KOPT-K1 (cell line): Measurements from ENCODE around the gene FCN1.

Experiments used
- H3K27ac ChIP-seq: fragments of 200-600 bp; sonication (generic); 2 replicates; pipeline ENCODE4 v1.5.1; 2016; ENCODE audit warnings: antibody characterized with exemption, mild to moderate bottlenecking, low read depth, low read length; ENCODE audit not compliant: poor library complexity, severe bottlenecking
- H3K36me3 ChIP-seq: fragments of 200-600 bp; sonication (generic); 2 replicates; pipeline ENCODE4 v1.5.1; 2017; ENCODE audit warnings: antibody characterized with exemption, mild to moderate bottlenecking, low read length, moderate library complexity; ENCODE audit not compliant: insufficient read depth
- H3K9me3 ChIP-seq: fragments of 200-600 bp; sonication (generic); 2 replicates; pipeline ENCODE4 v1.5.1; 2017; ENCODE audit warnings: antibody characterized with exemption, low read length, mild to moderate bottlenecking; ENCODE audit not compliant: insufficient read depth, poor library complexity, severe bottlenecking

Gene FCN1

GRCh38 chr9:134887219-134887618, 30.5 kb downstream of the FCN1 start:
- Histone ChIP-seq H3K9me3 (no peaks in the 10 kb centered on the region), H3K36me3 (no peaks in the 10 kb centered on the region), H3K27ac (no peak overlapping the region)

GRCh38 chr9:134886413-134886913, 31.2 kb downstream of the FCN1 start:
- H3K36me3 ChIP-seq: no peaks in the 10 kb centered on the region
- no peaks in the 10 kb centered on the region for H3K9me3 ChIP-seq
- no peak overlapping the region for H3K27ac ChIP-seq

GRCh38 chr9:134885679-134886412, 31.9 kb downstream of the FCN1 start:
- H3K36me3 ChIP-seq: no peaks in the 10 kb centered on the region
- H3K27ac ChIP-seq: no peak overlapping the region
- no peaks in the 10 kb centered on the region for H3K9me3 ChIP-seq

GRCh38 chr9:134885001-134885678, 32.6 kb downstream of the FCN1 start:
- no peak overlapping the region for H3K27ac ChIP-seq
- no peaks in the 10 kb centered on the region for H3K36me3 ChIP-seq
- H3K9me3 ChIP-seq: no peaks in the 10 kb centered on the region

GRCh38 chr9:134884492-134884891, 33.2 kb downstream of the FCN1 start:
- no peaks in the 10 kb centered on the region for H3K9me3 ChIP-seq
- H3K27ac ChIP-seq: no peak overlapping the region
- H3K36me3 ChIP-seq: no peaks in the 10 kb centered on the region

- no peaks in the 10 kb centered on the region for H3K36me3 ChIP-seq
- H3K27ac ChIP-seq: no peak overlapping the region
- H3K9me3 ChIP-seq: no peaks in the 10 kb centered on the region
Observed at GRCh38 chr9:134883040-134883782, 34.5 kb downstream of the FCN1 start.

GRCh38 chr9:134882204-134882785, 35.4 kb downstream of the FCN1 start:
- Histone ChIP-seq H3K9me3 (no peaks in the 10 kb centered on the region), H3K27ac (no peak overlapping the region), H3K36me3 (no peaks in the 10 kb centered on the region)

- Histone ChIP-seq H3K9me3 (no peaks in the 10 kb centered on the region), H3K27ac (no peak overlapping the region), H3K36me3 (no peaks in the 10 kb centered on the region)
Observed at GRCh38 chr9:134881313-134881670, 36.4 kb downstream of the FCN1 start.

GRCh38 chr9:134880484-134881312, 37.0 kb downstream of the FCN1 start, which contains the start of gene FCN2:
Gene FCN2 (plus strand): TSS chr9:134880810. CDS start chr9:134880822, 12 bp downstream.
- Histone ChIP-seq H3K27ac (no peak within 1 kb of the TSS), H3K9me3 (no peaks in the 10 kb centered on the region), H3K36me3 (no peaks in the 10 kb centered on the region)

GRCh38 chr9:134879664-134880483, 37.8 kb downstream of the FCN1 start:
- H3K9me3 ChIP-seq: no peaks in the 10 kb centered on the region

GRCh38 chr9:134877541-134877940, 40.2 kb downstream of the FCN1 start:
- H3K27ac ChIP-seq: no peak overlapping the region
- H3K9me3 ChIP-seq: no peaks in the 10 kb centered on the region

More at GRCh38 chr9:134879664-134880483, 37.8 kb downstream of the FCN1 start:
- H3K27ac ChIP-seq: no peak overlapping the region
- no peaks in the 10 kb centered on the region for H3K36me3 ChIP-seq

GRCh38 chr9:134875371-134875770, 42.3 kb downstream of the FCN1 start:
- H3K27ac ChIP-seq: no peak overlapping the region

More at GRCh38 chr9:134877541-134877940, 40.2 kb downstream of the FCN1 start:
- H3K36me3 ChIP-seq: no peaks in the 10 kb centered on the region

GRCh38 chr9:134872482-134873231, 45.1 kb downstream of the FCN1 start:
- no peaks in the 10 kb centered on the region for H3K36me3 ChIP-seq
- H3K9me3 ChIP-seq: no peaks in the 10 kb centered on the region
- H3K27ac ChIP-seq: no peak overlapping the region

More at GRCh38 chr9:134875371-134875770, 42.3 kb downstream of the FCN1 start:
- no peaks in the 10 kb centered on the region for H3K36me3 ChIP-seq
- no peaks in the 10 kb centered on the region for H3K9me3 ChIP-seq
